Hepatocyte (in vitro differentiated cells): ENCODE measurements around the gene DACT3. TPM values are rescaled to one million over a fixed set of nuclear protein-coding genes. Genes with fewer than 3 reads are reported as not detected.

ENCODE experiments used
- DNase-seq: peaks from one replicate; pipeline ENCODE4 v3.0.0-alpha.2; 2016; ENCODE audit warnings: low spot score
- H2AFZ ChIP-seq: fragments of 200-600 bp; sonication (generic); 2 replicates; pipeline ENCODE4 v1.6.0; 2016; ENCODE audit warnings: antibody characterized with exemption, mild to moderate bottlenecking
- H3K27ac ChIP-seq: fragments of 200-600 bp; sonication (generic); 2 replicates; pipeline ENCODE4 v1.5.1; 2016; ENCODE audit warnings: mild to moderate bottlenecking
- H3K27me3 ChIP-seq: fragments of 200-600 bp; sonication (generic); 2 replicates; pipeline ENCODE4 v1.6.1; 2016
- H3K36me3 ChIP-seq: fragments of 200-600 bp; sonication (generic); replicated peaks from 2 replicates; pipeline ENCODE4 v1.5.1; 2016; ENCODE audit warnings: low read depth; ENCODE audit not compliant: insufficient read depth
- H3K4me1 ChIP-seq: fragments of 200-600 bp; sonication (generic); 2 replicates; pipeline ENCODE4 v1.5.1; 2016; ENCODE audit warnings: mild to moderate bottlenecking, moderate library complexity; ENCODE audit not compliant: insufficient read depth
- H3K4me2 ChIP-seq: fragments of 200-600 bp; sonication (generic); 2 replicates; pipeline ENCODE4 v1.6.0; 2016
- H3K4me3 ChIP-seq: fragments of 200-600 bp; sonication (generic); 2 replicates; pipeline ENCODE4 v1.5.1; 2016; ENCODE audit warnings: mild to moderate bottlenecking
- H3K79me2 ChIP-seq: fragments of 200-600 bp; sonication (generic); 2 replicates; pipeline ENCODE4 v1.6.0; 2017; ENCODE audit warnings: mild to moderate bottlenecking
- H3K9me2 ChIP-seq: fragments of 200-600 bp; sonication (generic); replicated peaks from 2 replicates; pipeline ENCODE4 v1.6.0; 2017; ENCODE audit warnings: mild to moderate bottlenecking; ENCODE audit not compliant: insufficient read depth
- H3K9me3 ChIP-seq: fragments of 200-600 bp; sonication (generic); 2 replicates; pipeline ENCODE4 v1.5.1; 2016; ENCODE audit warnings: low read depth, mild to moderate bottlenecking
- H4K20me1 ChIP-seq: fragments of 200-600 bp; sonication (generic); 2 replicates; pipeline ENCODE4 v1.6.0; 2016; ENCODE audit warnings: mild to moderate bottlenecking; ENCODE audit not compliant: insufficient read depth, poor library complexity, severe bottlenecking
- EZH2 ChIP-seq: fragments of 200-600 bp; sonication (generic); IDR thresholded peaks from 2 replicates; pipeline ENCODE4 v1.6.1; 2016; ENCODE audit warnings: antibody characterized with exemption, mild to moderate bottlenecking, borderline replicate concordance
- EZH2phosphoT487 ChIP-seq: fragments of 200-600 bp; sonication (generic); IDR thresholded peaks from one replicate; pipeline ENCODE4 v1.6.1; 2018; ENCODE audit warnings: antibody characterized with exemption, mild to moderate bottlenecking, low read depth, moderate library complexity; ENCODE audit not compliant: unreplicated experiment, severe bottlenecking
- WGBS: methylation state at CpG from one replicate; pipeline ENCODE4 v1.1.6; 2016; ENCODE audit warnings: low lambda C conversion rate; ENCODE audit errors: missing lambda C conversion rate; 5-methylcytosine and 5-hydroxymethylcytosine counted together
- polyA plus RNA-seq: library from polyadenylated mRNA; unstranded; fragments of >200 nt; fragmentation: Nextera tagmentation; extraction: Ambion mirVana; gene quantifications from 2 replicates; pipeline ENCODE4 v1.2.1, GENCODE V29; 2016
- total RNA-seq: library from RNA; depleted of rRNA; stranded (reverse); fragments of >200 nt; gene quantifications from 2 replicates; pipeline ENCODE4 v1.2.3, GENCODE V29; 2014
- TF ChIP-seq, protein P1 (sequence below): fragments of 200-600 bp; sonication (generic); IDR thresholded peaks from 2 replicates; pipeline ENCODE4 v1.5.1; 2016; ENCODE audit warnings: antibody characterized with exemption, mild to moderate bottlenecking; ENCODE audit not compliant: poor library complexity

DACT3 gene
- total and polyA plus RNA-seq, 2 experiments from 2014 or later = 18.4 TPM

DNA sequence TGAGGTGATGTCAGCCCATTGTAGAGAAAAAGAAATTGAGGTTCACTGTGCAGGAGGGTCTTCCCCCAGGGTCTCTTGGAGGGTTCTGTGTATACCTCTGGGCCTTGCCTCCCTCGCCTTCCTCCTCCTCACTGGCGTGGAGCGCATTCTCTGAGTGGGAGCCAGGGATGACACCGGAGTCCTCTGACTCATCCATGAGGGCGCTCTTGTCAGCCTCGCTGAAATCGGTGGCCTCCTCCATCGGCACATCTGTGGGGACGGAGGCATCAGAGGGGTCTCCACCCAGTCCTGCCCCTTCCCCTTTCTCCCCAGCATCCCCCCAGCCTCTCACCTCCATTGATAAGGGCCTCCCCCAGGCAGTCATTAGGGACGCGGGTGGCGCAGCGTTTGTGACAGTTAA, 39.7 kb upstream of the DACT3 start:
- TF ChIP-seq EZH2 (no peak), EZH2phosphoT487 (no peak)
- TF ChIP-seq, protein P1, sequence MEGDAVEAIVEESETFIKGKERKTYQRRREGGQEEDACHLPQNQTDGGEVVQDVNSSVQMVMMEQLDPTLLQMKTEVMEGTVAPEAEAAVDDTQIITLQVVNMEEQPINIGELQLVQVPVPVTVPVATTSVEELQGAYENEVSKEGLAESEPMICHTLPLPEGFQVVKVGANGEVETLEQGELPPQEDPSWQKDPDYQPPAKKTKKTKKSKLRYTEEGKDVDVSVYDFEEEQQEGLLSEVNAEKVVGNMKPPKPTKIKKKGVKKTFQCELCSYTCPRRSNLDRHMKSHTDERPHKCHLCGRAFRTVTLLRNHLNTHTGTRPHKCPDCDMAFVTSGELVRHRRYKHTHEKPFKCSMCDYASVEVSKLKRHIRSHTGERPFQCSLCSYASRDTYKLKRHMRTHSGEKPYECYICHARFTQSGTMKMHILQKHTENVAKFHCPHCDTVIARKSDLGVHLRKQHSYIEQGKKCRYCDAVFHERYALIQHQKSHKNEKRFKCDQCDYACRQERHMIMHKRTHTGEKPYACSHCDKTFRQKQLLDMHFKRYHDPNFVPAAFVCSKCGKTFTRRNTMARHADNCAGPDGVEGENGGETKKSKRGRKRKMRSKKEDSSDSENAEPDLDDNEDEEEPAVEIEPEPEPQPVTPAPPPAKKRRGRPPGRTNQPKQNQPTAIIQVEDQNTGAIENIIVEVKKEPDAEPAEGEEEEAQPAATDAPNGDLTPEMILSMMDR = no peak

GRCh38 chr19:46698395-46699321, 37.7 kb upstream of the DACT3 start:
- Histone ChIP-seq H3K27ac (no peak overlapping the region), H2AFZ (no peak overlapping the region)

More for the DNA sequence above, 39.7 kb upstream of the DACT3 start:
- H3K9me2 ChIP-seq = no peaks in the 10 kb centered on the region
- no peak overlapping the region for H2AFZ ChIP-seq
- H3K79me2 ChIP-seq = no peaks in the 10 kb centered on the region
- no peaks in the 10 kb centered on the region for H3K27me3 ChIP-seq
- 97% methylated on average over 11 of the region's 13 CpGs for WGBS
- H3K4me1 ChIP-seq = no peaks in the 10 kb centered on the region
- no peak overlapping the region for H3K27ac ChIP-seq
- H3K4me3 ChIP-seq = no peak overlapping the region
- peaks cover 8% of the 10 kb centered on the region for H3K36me3 ChIP-seq
- no peaks in the 10 kb centered on the region for H3K9me3 ChIP-seq
- no peak for DNase-seq
- H4K20me1 ChIP-seq = no peaks in the 10 kb centered on the region
- H3K4me2 ChIP-seq = no peak overlapping the region

DNA sequence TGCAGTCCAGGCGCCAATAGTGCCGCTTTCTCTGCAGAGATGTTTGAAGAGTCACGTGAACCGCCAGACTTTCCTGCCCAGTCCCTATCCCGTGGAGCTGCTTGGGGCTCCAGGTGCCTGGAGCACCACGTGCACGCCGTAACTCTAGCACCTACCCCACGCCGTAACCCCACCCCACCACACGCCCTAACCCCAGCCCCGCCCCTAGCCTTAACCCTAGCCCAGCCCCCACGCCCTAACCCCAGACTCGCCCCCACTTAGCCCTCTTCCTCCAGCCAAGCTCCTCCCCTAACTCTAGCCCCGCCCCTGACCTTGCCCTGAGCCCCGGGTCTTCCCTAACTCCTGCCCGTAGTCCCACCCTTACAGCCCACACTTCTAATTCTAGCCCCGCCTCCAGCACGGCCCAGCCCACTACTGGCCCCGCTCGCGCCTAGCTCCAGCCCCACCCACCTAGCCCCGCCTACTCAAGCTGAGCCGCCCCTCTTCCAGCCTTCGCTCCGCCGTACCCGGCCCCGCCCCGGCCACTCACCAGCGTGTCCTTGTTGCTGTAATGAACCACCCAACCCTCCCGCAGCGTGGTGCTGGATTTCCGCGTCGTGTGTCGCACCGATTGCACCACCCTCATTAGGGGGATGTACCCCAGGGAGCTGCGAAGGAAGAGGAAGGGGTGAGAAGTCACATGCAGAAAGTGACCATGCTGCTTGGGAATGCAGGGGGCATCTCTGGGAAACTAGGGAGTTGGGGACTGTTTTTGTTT, 36.4 kb upstream of the DACT3 start:
- DNase-seq = peak; percentile 88
- Histone ChIP-seq H3K4me3 (no peak overlapping the region), H4K20me1 (no peaks in the 10 kb centered on the region), H3K27ac (no peak overlapping the region), H3K27me3 (no peaks in the 10 kb centered on the region), H3K36me3 (peaks cover 3% of the 10 kb centered on the region), H3K9me2 (no peaks in the 10 kb centered on the region), H3K9me3 (no peaks in the 10 kb centered on the region), H2AFZ (no peak overlapping the region), H3K4me2 (peak overlapping the region; percentile 57), H3K79me2 (no peaks in the 10 kb centered on the region), H3K4me1 (no peaks in the 10 kb centered on the region)
- TF ChIP-seq EZH2phosphoT487 = no peak
- TF ChIP-seq, protein P1 = no peak
- no peak for TF ChIP-seq EZH2
- 41% methylated on average over 23 of the region's 39 CpGs for WGBS

More at GRCh38 chr19:46698395-46699321, 37.7 kb upstream of the DACT3 start:
- no peaks in the 10 kb centered on the region for H3K79me2 ChIP-seq
- H3K4me2 ChIP-seq = no peak overlapping the region
- H3K36me3 ChIP-seq = peaks cover 8% of the 10 kb centered on the region
- H3K27me3 ChIP-seq = no peaks in the 10 kb centered on the region
- H3K9me2 ChIP-seq = no peaks in the 10 kb centered on the region
- TF ChIP-seq EZH2 (no peak), EZH2phosphoT487 (no peak)
- TF ChIP-seq, protein P1 = no peak
- no peak for DNase-seq
- H3K4me1 ChIP-seq = no peaks in the 10 kb centered on the region
- whole genome bisulfite sequencing = 97% methylated on average over 11 of the region's 11 CpGs
- no peak overlapping the region for H3K4me3 ChIP-seq
- H4K20me1 ChIP-seq = no peaks in the 10 kb centered on the region
- H3K9me3 ChIP-seq = no peaks in the 10 kb centered on the region
